Spinal cord (tissue), 10 donors: Measurements from ENCODE around the gene ACTG1. TPM values are rescaled to one million over a fixed set of nuclear protein-coding genes. Genes with fewer than 3 reads are reported as not detected.

Source experiments
- DNase-seq, 6 donors: peaks; one replicate each; pipeline versions ENCODE4 v3.0.0 to v3.0.0-alpha.2; 2013 to 2015; ENCODE audit warnings: low spot score in 6 of 6, low read depth in 4 of 6
- H3K27ac ChIP-seq: one replicate; pipeline ENCODE4 v1.5.1; 2013; ENCODE audit warnings: low read depth, low read length, control low read depth
- H3K27me3 ChIP-seq: one replicate; pipeline ENCODE4 v1.6.1; 2013; ENCODE audit warnings: low read length; ENCODE audit not compliant: control insufficient read depth, insufficient read depth
- H3K36me3 ChIP-seq: one replicate; pipeline ENCODE4 v1.6.1; 2013; ENCODE audit warnings: low read length; ENCODE audit not compliant: control insufficient read depth, insufficient read depth
- H3K4me1 ChIP-seq: one replicate; pipeline ENCODE4 v1.6.1; 2013; ENCODE audit warnings: low read length; ENCODE audit not compliant: control insufficient read depth, insufficient read depth
- H3K4me3 ChIP-seq: one replicate; pipeline ENCODE4 v1.5.1; 2013; ENCODE audit warnings: low read depth, low read length, control low read depth
- H3K9me3 ChIP-seq: one replicate; pipeline ENCODE4 v1.6.1; 2013; ENCODE audit warnings: low read length; ENCODE audit not compliant: control insufficient read depth, insufficient read depth
- WGBS: methylation state at CpG from one replicate; pipeline ENCODE4 v1.1.5; 2013; ENCODE audit warnings: missing lambda C conversion rate; ENCODE audit not compliant: insufficient coverage; 5-methylcytosine and 5-hydroxymethylcytosine counted together
- polyA plus RNA-seq, 2 donors: library from polyadenylated mRNA; unstranded; fragments of 120-200 nt; gene quantifications; one replicate each; pipeline ENCODE4 v1.2.1, GENCODE V29; 2013; ENCODE audit not compliant: insufficient read length in 2 of 2
- total RNA-seq, 2 donors: library from RNA; depleted of rRNA in 1 of 2; stranded (reverse); fragments of 120-200 nt in 1 of 2; fragments of >200 nt in 1 of 2; gene quantifications; one replicate each; pipeline versions ENCODE4 v1.2.3 to v1.2.4, GENCODE V29; 2013 to 2014
- donor health status: healthy.

The ACTG1 gene
- total and polyA plus RNA-seq, 4 donors, result 1,777 to 3,460 (median 3,019) TPM

DNA sequence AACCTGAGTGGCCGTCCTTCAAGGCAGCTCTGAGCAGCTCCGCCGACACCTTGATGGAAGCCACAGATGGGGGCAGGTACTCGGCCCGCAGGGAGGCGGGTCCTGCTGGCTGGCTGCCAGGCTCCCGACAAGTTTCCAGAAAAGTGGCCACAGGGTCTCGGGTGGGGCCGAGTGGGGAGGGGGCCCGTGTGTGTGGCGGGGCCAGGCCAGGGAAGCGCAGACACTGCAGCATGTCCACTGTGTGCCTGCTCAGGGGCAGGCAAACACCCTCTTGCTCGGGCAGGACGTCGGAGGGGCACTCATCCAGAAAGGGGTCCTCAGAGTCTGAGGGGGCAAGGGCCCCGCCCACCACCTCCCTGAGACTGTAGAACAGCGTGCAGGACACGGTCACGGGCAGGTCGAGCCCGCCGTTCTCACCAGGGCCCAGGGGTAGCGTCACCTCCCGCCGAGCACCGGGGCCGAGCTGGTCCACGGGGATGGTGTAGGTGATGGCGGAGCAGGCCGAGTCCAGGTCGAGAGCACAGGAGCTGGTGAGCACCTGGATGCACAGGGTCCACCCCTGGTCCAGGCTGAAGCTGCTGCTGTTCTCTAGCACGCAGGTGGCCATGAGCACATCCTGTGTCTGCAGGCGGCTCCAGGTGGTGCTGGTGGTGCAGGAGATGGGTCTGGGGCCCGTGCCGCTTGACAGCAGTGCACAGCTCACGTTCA, 34.5 kb upstream of the ACTG1 start:
- Histone ChIP-seq H3K36me3 (peaks cover 93% of the 10 kb centered on the region), H3K27ac (no peak overlapping the region), H3K4me1 (peaks cover 20% of the 10 kb centered on the region), H3K27me3 (no peaks in the 10 kb centered on the region), H3K9me3 (no peaks in the 10 kb centered on the region), H3K4me3 (no peak overlapping the region)
- DNase-seq, result no peak
- 87% methylated on average over 36 of the region's 36 CpGs for WGBS

DNA sequence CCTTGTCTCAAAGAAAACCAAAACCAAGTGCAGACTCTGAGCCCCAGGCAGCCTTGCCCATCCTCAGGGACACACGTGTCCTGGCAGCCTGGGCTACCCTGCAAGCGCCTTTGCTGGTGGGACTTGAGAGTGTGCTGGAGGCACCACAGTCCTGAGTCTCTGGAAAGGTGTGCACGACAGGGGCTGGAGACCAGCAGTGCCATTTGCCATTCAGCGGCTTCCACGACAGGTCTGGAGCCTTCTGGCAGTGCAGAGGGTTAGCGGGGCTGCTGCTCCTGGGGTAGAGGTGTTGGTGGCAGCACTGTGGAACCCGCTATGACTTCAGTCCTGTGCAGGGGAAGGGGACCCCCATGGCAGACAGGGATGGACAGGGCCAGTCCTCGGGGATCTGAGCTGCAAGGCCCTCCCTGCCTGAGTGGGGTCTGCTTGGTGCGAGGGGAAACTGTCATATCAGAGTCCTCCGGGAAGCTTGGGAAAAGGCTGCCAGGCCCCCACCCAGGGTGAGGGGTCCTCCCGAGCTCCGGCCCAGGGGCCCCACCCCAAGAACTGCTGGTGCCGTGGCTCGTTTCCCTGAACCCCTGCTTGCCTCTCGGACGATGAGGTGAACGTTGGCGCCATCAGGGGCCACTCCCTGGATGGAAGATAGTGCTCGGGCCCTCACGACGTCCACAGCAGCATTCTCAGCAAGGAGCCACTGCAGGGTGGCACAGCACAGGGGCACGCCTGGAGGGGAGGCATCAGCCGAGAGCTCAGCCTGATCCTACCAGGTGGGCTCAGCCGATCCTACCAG, 32.8 kb upstream of the ACTG1 start:
- no peak for DNase-seq
- no peaks in the 10 kb centered on the region for H3K27me3 ChIP-seq
- peaks cover 97% of the 10 kb centered on the region for H3K36me3 ChIP-seq
- H3K9me3 ChIP-seq, result no peaks in the 10 kb centered on the region
- H3K4me1 ChIP-seq, result peaks cover 7% of the 10 kb centered on the region
- no peak overlapping the region for H3K4me3 ChIP-seq
- 88% methylated on average over 23 of the region's 24 CpGs for whole genome bisulfite sequencing
- H3K27ac ChIP-seq, result no peak overlapping the region

DNA sequence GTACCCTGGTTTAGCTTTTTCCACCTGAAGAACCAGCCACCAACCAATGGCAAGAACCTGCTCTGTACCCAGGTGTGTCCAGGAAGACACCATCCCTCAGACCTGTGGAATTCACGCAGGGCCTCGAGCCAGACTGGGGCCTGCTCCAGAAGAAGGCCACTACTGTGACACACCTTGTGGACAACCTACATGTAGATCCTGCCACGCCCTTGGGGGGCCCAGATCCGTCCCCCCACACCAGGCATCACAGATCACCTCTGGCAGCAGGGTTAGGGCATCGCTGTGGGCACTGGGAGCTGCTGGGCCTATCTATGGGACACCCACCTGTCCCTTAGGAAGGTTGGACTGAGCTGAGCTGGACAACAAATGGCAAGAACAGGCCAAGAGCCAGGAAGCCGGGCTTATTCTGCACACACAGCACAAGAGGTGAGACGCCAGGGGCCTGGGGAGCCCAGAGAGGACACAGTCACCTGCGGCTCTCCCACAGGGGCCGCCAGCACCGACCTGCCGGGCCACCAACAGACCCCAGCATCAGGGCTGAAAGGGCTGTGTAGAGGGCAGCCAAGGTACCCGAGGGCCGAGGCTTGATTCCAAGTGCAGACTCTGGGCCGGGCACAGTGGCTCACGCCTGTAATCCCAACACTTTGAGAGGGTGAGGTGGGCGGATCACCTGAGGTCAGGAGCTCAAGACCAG, 31.8 kb upstream of the ACTG1 start:
- 96% methylated on average over 14 of the region's 16 CpGs for WGBS
- Histone ChIP-seq H3K27me3 (no peaks in the 10 kb centered on the region), H3K27ac (no peak overlapping the region)

DNA sequence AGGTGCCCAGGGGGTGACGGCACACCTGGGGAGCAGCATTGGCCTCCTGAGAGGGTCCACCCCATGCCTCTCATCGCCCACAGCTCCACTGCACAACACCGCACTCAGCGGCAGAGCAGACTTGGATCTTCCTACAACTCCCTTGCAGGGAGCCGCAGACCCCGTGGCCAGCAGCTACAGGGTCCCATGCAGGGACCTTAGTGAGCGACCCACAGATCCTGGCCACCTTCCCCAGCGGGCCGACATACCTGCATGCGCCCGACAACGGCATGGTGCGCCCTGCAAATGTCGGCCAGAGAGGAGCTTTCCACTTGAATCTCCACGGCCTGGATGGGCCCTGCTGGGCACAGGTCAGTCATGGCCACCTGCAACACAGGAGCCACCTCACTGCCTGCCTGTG, 31.2 kb upstream of the ACTG1 start:
- no peaks in the 10 kb centered on the region for H3K27me3 ChIP-seq
- no peak overlapping the region for H3K4me3 ChIP-seq
- H3K36me3 ChIP-seq, result peaks cover 97% of the 10 kb centered on the region
- 97% methylated on average over 15 of the region's 15 CpGs for WGBS
- no peak overlapping the region for H3K27ac ChIP-seq
- no peaks in the 10 kb centered on the region for H3K9me3 ChIP-seq
- H3K4me1 ChIP-seq, result no peaks in the 10 kb centered on the region
- DNase-seq, result no peak

More for the DNA sequence above, 31.8 kb upstream of the ACTG1 start:
- Histone ChIP-seq H3K9me3 (no peaks in the 10 kb centered on the region), H3K4me1 (no peaks in the 10 kb centered on the region), H3K4me3 (no peak overlapping the region), H3K36me3 (peaks cover 97% of the 10 kb centered on the region)
- no peak for DNase-seq

DNA sequence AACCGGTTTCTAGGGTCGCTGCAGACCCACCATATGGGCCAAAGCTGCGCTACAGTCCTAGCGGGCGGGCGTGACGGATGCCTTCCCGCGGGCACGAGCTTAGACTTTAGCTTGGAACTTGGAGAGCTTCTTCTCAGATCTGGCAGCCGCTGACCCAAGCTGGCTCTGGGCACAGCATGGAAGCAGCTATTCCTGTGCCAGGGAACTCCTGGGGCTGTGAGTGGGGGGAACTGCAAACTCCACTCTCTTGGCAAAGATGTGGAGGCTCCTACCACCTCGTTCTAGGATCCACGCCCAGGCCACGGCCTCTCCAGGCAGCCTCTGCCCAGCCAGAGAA, 30.7 kb upstream of the ACTG1 start:
- H3K27me3 ChIP-seq, result no peaks in the 10 kb centered on the region
- no peaks in the 10 kb centered on the region for H3K9me3 ChIP-seq
- DNase-seq, result no peak
- WGBS, result 93% methylated on average over 14 of the region's 14 CpGs
- H3K27ac ChIP-seq, result no peak overlapping the region
- H3K4me3 ChIP-seq, result no peak overlapping the region
- peaks cover 97% of the 10 kb centered on the region for H3K36me3 ChIP-seq
- peaks cover 1% of the 10 kb centered on the region for H3K4me1 ChIP-seq

DNA sequence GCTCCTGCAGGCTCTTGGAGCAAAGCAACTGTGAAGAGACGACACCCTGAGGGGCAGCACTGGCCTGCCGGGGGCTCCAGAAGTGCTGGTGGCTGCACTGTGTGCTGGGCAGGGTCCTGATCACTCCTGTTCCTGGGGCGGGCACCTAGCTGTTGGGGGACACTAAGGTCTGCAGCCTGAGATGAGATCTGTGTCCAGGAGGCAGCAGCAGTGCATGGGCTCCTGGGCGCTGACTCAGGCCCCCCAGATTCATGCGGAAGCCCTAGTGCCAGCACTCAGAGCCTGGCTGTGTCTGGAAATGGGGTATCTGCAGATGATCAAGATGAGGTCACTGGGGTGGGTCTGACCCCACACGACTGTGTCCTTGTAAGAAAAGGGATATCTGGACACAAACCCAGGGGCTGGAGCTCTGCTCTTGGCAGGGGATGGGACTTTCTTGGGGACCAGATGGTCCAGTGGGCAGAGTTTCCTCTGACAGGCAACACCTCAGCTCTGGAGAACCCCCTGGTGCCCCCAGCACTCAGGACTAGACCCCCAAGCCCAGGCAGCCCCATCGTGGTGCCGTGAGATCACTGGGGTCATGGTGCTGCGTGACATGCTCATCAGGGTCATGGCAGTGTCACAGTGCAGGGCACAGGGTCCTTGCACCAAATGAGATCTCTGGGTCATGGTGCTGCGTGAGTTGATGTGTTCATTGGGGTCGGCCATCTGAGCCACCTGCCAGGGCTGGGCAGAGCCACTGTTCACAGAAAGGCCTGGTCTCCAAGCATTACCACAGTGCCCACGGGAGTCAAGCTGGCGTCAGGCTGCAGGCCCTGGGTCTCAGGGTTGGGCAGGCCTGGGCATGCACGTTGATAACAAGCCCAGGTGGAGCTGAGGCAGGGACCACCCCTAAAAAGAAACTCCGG, 30.1 kb upstream of the ACTG1 start:
- Histone ChIP-seq H3K4me3 (no peak overlapping the region), H3K27me3 (peaks cover under 1% of the 10 kb centered on the region), H3K27ac (no peak overlapping the region), H3K4me1 (peaks cover 7% of the 10 kb centered on the region), H3K9me3 (no peaks in the 10 kb centered on the region), H3K36me3 (peaks cover 97% of the 10 kb centered on the region)
- no peak for DNase-seq
- WGBS, result 90% methylated on average over 15 of the region's 15 CpGs

DNA sequence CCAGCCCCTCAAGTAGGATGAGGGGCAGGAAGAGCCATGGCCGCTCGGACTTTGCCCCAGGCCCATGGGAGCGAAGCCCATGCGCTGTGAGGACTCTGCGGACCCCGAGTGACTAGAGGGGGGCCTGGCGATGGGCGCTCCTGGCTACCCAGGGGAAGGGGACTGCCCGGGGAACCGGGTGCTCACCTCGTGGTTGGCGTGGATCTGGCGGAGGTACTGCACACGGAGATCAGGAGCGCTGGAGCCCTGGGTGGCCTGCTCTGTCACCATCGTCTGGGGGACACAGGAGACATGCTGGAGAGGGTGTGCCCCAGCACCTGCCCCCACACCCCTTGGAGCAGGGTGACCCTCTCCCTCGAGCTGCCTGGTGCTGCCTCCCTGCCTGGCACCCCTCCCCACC, 28.5 kb upstream of the ACTG1 start:
- no peak for DNase-seq
- 97% methylated on average over 16 of the region's 17 CpGs for WGBS
- H3K4me3 ChIP-seq, result no peak overlapping the region
- no peak overlapping the region for H3K27ac ChIP-seq
- peaks cover 21% of the 10 kb centered on the region for H3K4me1 ChIP-seq
- peaks cover 89% of the 10 kb centered on the region for H3K36me3 ChIP-seq
- no peaks in the 10 kb centered on the region for H3K9me3 ChIP-seq
- peaks cover 13% of the 10 kb centered on the region for H3K27me3 ChIP-seq

DNA sequence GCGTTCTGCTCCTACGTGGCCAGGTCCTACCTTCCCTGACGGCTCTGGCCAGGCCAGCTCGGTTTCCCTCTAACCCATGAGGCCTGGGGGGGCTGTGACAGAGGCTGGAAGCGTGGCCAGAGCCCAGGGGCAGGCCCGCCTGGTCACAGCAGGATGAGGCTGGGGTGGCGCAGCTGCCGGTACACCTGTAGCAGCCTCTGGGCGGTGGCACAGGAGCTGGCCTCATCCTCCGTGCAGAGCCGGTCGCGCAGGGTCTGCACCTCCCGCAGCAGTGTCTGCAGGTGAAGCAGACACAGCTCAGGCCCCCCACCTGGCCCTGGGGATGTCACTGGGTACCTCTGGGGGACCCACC, 28.1 kb upstream of the ACTG1 start:
- H3K4me1 ChIP-seq, result peaks cover 25% of the 10 kb centered on the region
- H3K27me3 ChIP-seq, result peaks cover 17% of the 10 kb centered on the region
- H3K4me3 ChIP-seq, result no peak overlapping the region
- WGBS, result 94% methylated on average over 14 of the region's 14 CpGs
- H3K9me3 ChIP-seq, result no peaks in the 10 kb centered on the region
- no peak for DNase-seq
- H3K27ac ChIP-seq, result no peak overlapping the region
- H3K36me3 ChIP-seq, result peaks cover 84% of the 10 kb centered on the region

DNA sequence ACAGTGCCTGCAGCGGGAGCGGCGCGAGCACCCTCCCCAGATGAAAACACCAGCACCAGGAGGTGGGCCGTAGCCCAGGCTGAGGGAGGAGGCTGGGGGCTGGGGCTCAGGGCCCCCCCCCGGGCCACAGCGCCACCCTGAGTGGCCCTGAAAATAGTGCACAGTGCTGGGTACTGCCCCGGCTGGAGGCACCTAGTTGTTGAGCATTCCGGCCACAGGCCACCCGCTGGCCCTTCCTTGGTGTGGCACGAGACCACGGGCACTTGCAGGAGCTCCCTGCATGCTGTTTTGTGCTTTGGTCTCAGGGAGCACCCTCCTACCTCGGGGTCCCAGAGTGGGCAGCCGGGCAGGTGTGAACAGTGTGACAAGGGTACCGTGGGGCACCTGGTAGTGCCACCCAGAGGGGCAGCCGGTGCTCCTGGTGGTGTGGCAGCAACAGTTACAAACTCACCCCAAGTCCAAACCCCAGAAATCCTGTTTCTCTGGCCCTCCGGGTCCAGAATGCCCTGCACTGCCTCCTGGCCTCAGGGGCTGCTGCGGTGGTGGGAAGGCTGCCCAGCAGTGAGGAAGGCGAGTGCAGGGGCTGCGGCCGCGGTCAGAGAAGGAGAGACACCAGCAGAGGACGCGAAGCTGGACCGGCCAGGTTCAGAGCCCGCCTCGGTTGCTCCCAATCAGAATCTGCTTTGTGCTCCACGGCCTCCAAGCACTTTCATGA, 27.5 kb upstream of the ACTG1 start:
- no peak for DNase-seq
- peaks cover 79% of the 10 kb centered on the region for H3K36me3 ChIP-seq
- H3K9me3 ChIP-seq, result no peaks in the 10 kb centered on the region
- H3K27me3 ChIP-seq, result peaks cover 17% of the 10 kb centered on the region
- no peak overlapping the region for H3K27ac ChIP-seq
- no peak overlapping the region for H3K4me3 ChIP-seq
- WGBS, result 95% methylated on average over 23 of the region's 28 CpGs
- H3K4me1 ChIP-seq, result peaks cover 25% of the 10 kb centered on the region
